Heart left ventricle (tissue), 13 donors: ENCODE results near the gene LPCAT1.

Source experiments
- CTCF ChIP-seq, 12 donors: fragments of 200-600 bp; sonication (generic) in 4 of 12; IDR thresholded peaks; one replicate each; pipeline versions ENCODE4 v1.5.0 to v1.8.0; 2018 to 2022; ENCODE audit warnings: antibody characterized with exemption in 12 of 12, mild to moderate bottlenecking in 5 of 12
- POLR2A ChIP-seq, 2 donors: fragments of 450-650 bp; IDR thresholded peaks; one replicate each; pipeline ENCODE4 v1.6.1; 2017; ENCODE audit warnings: antibody characterized with exemption in 2 of 2, mild to moderate bottlenecking in 2 of 2, moderate library complexity in 2 of 2
- donor health status: ischemic (EF 13 %, LVEDD 7.1; RV severe dilation, severe dysfunction).
- donor health status: DM: no; HTN: yes; CAD: no.
- donor health status: DM: no; HTN: no; CAD: no.
- donor health status: ischemic (EF 25% LVEDD 6.9; RV normal size, moderate dysfunction).
- donor health status: ischemic (EF 25% LVEDD 5.7; RV mildly dilated, moderate dysfunction).
- donor health status: ischemic (EF 35%, LVEDD 5.7; RV mildly dilated, moderate dysfunction).
- donor health status: nonischemic (EF 11% LVEDD 7.7; RV severe dilation, severe dysfunction).
- donor health status: DM: yes; HTN: yes; CAD: no.
- donor health status: PGD.
- donor health status: ischemic (EF 29% LVEDD 5.4; RV normal size, mild dysfunction).
- donor health status: nonischemic (EF 23%, LVEDD 6.1; RV moderate dilation, normal function).

GRCh38 chr5:1511048-1511447 is 12.7 kb downstream of the LPCAT1 start:
- TF ChIP-seq CTCF (IDR thresholded peaks at IDR 0.05) (no peak), POLR2A (IDR thresholded peaks at IDR 0.05) (no peak)
